Pancreas (tissue), 10 donors: ENCODE data around the gene IL6R. TPM values are rescaled to one million over a fixed set of nuclear protein-coding genes. Genes with fewer than 3 reads are reported as not detected.

Source experiments
- ATAC-seq, 4 donors: fragments of 200-7000 bp; cut with Tn5 transposase; one replicate each; pipeline versions ENCODE4 v1.8.0 to v1.9.1; 2020; ENCODE audit warnings: mild to moderate bottlenecking in 4 of 4, moderate library complexity in 4 of 4
- DNase-seq, 6 donors: peaks; one replicate each; pipeline ENCODE4 v3.0.0-alpha.2; 2020
- FAIRE-seq: peaks from 2 replicates; lab custom pipeline; 2012; peaks lifted over from hg19 to GRCh38; lab: Jason Lieb, UNC
- H3K27ac ChIP-seq, 4 donors: fragments of 200-600 bp; sonication (generic); 1 replicate in 3 of 4; 2 replicates in 1 of 4; pipeline versions ENCODE4 v1.5.0 to v1.8.0; 2020
- H3K27me3 ChIP-seq, 4 donors: fragments of 200-600 bp; one replicate each; pipeline ENCODE4 v1.8.0; 2021
- H3K36me3 ChIP-seq, 3 donors: fragments of 200-600 bp; sonication (generic) in 1 of 3; one replicate each; pipeline versions ENCODE4 v1.5.0 to v1.8.0; 2020 to 2021
- H3K4me1 ChIP-seq, 3 donors: fragments of 200-600 bp; one replicate each; pipeline ENCODE4 v1.8.0; 2021
- H3K4me3 ChIP-seq, 4 donors: fragments of 200-600 bp; sonication (generic) in 2 of 4; one replicate each; pipeline versions ENCODE4 v1.5.0 to v1.8.0; 2020 to 2021
- H3K9me3 ChIP-seq, 4 donors: fragments of 200-600 bp; one replicate each; pipeline ENCODE4 v1.8.0; 2021
- CTCF ChIP-seq, 4 donors: fragments of 200-600 bp; sonication (generic) in 3 of 4; IDR thresholded peaks; one replicate each; pipeline versions ENCODE4 v1.5.0 to v1.8.0; 2021; ENCODE audit warnings: antibody characterized with exemption in 4 of 4
- WGBS, 2 donors: extraction: QIAGEN DNeasy Blood & Tissue Kit; methylation state at CpG; one replicate each; pipeline ENCODE4 v1.1.7; 2013; 5-methylcytosine and 5-hydroxymethylcytosine counted together
- intact Hi-C, 3 donors: fragments of 100-400 bp; cut with DNase I; formaldehyde crosslinking; loops; one replicate each; pipeline versions ENCODE4 v1.11.1 to v1.14.2; 2022
- polyA plus RNA-seq, 2 donors: library from polyadenylated mRNA; stranded (reverse); fragments of 200-250 nt; gene quantifications; one replicate each; pipeline ENCODE4 v1.2.3, GENCODE V29; 2013
- total RNA-seq, 6 donors: library from RNA; stranded (reverse); fragmentation: NEBNext Ultra II Directional in 4 of 6; extraction: Animal tissue kit (Norgen Biotek cat#: 25700) in 4 of 6; gene quantifications; one replicate each; pipeline versions ENCODE4 v1.2.1 to v1.2.4, GENCODE V29; 2021 to 2023
- donor health status: healthy with polysubstance abuse.
- donor health status: DM: no; HTN: no; CAD: no; lungs with moderate emphysema.
- donor health status: DM: no; HTN: no; CAD: no.
- donor health status: control.
- donor health status: control.
- donor health status: Bipolar disorder and iron deficiency.
- donor health status: DM: yes; HTN: yes; CAD: no.
- donor health status: DM: no; HTN: no; CAD: no.
- donor health status: DM: no; HTN: no; CAD: no.
- donor health status: DM: yes; HTN: yes; CAD: no.

Gene IL6R
- total and polyA plus RNA-seq, 8 donors, result 2.2 to 12.9 (median 7.1) TPM

- ATAC-seq (no peak), FAIRE-seq (no peak), DNase-seq (no peak)
- Histone ChIP-seq H3K4me1 (no peaks in the 10 kb centered on the region), H3K9me3 (no peaks in the 10 kb centered on the region), H3K27me3 (no peaks in the 10 kb centered on the region), H3K27ac (no peak overlapping the region), H3K4me3 (no peak overlapping the region), H3K36me3 (no peaks in the 10 kb centered on the region)
- TF ChIP-seq CTCF (IDR thresholded peaks at IDR 0.05), result no peak
- intact Hi-C loops, result no loop called here
- 74 to 80% methylated on average over 7 of the region's 7 CpGs for WGBS, 2 donors
Measured at GRCh38 chr1:154445040-154445472, 39.9 kb downstream of the IL6R start.

- intact Hi-C loops, result no loop called here
- DNase-seq (no peak), FAIRE-seq (no peak), ATAC-seq (no peak)
- H3K27ac ChIP-seq, result no peak overlapping the region
- WGBS, 2 donors, result 79 to 82% methylated on average over 10 of the region's 10 CpGs
- no peak for TF ChIP-seq CTCF (IDR thresholded peaks at IDR 0.05)
- H3K36me3 ChIP-seq, result peaks cover 0 to 4% (median 0%) of the 10 kb centered on the region in 3 donors
- H3K9me3 ChIP-seq, result no peaks in the 10 kb centered on the region
- no peaks in the 10 kb centered on the region for H3K27me3 ChIP-seq
- no peaks in the 10 kb centered on the region for H3K4me1 ChIP-seq
- no peak overlapping the region for H3K4me3 ChIP-seq
Measured at GRCh38 chr1:154446292-154446691, 41.1 kb downstream of the IL6R start.

- H3K27ac ChIP-seq, result no peak overlapping the region
- no peak overlapping the region for H3K4me3 ChIP-seq
- no peaks in the 10 kb centered on the region for H3K27me3 ChIP-seq
- H3K36me3 ChIP-seq, result peaks cover 0 to 4% (median 0%) of the 10 kb centered on the region in 3 donors
- intact Hi-C loops, result no loop called here
- ATAC-seq, result no peak
- 89 to 98% methylated on average over 6 of the region's 6 CpGs for WGBS, 2 donors
- no peak for FAIRE-seq
- no peaks in the 10 kb centered on the region for H3K4me1 ChIP-seq
- no peak for DNase-seq
- no peaks in the 10 kb centered on the region for H3K9me3 ChIP-seq
- TF ChIP-seq CTCF (IDR thresholded peaks at IDR 0.05), result no peak
Measured at GRCh38 chr1:154446789-154447188, 41.6 kb downstream of the IL6R start.

- no peaks in the 10 kb centered on the region for H3K9me3 ChIP-seq
- H3K27me3 ChIP-seq, result no peaks in the 10 kb centered on the region
- no peak overlapping the region for H3K4me3 ChIP-seq
- DNase-seq (no peak), FAIRE-seq (no peak), ATAC-seq (peak in 1 of 4 donors; percentile 26)
- no peak for TF ChIP-seq CTCF (IDR thresholded peaks at IDR 0.05)
- intact Hi-C loops, result no loop called here
- H3K4me1 ChIP-seq, result no peaks in the 10 kb centered on the region
- 69 to 70% methylated on average over 7 of the region's 7 CpGs for WGBS, 2 donors
- H3K36me3 ChIP-seq, result peaks cover 0 to 4% (median 0%) of the 10 kb centered on the region in 3 donors
- no peak overlapping the region for H3K27ac ChIP-seq
Measured at GRCh38 chr1:154448331-154448811, 43.2 kb downstream of the IL6R start.

GRCh38 chr1:154453161-154453560, 48.0 kb downstream of the IL6R start:
- no peak for TF ChIP-seq CTCF (IDR thresholded peaks at IDR 0.05)
- WGBS, 2 donors, result 79 to 82% methylated on average over 5 of the region's 5 CpGs
- intact Hi-C loops, result no loop called here
- Histone ChIP-seq H3K36me3 (peaks cover 0 to 4% (median 0%) of the 10 kb centered on the region in 3 donors), H3K4me3 (no peak overlapping the region), H3K27me3 (no peaks in the 10 kb centered on the region), H3K9me3 (no peaks in the 10 kb centered on the region), H3K4me1 (no peaks in the 10 kb centered on the region), H3K27ac (no peak overlapping the region)
- ATAC-seq, result peak in 1 of 4 donors; percentile 50
- no peak for FAIRE-seq
- DNase-seq, result no peak
